SK-N-SH treated with all-trans-retinoic acid at 6 μM for 48 hours (cell line): ENCODE results near the gene JARID2.

ENCODE experiments used
- ATAC-seq: fragments of 200-7000 bp; cut with Tn5 transposase; 3 replicates; pipeline ENCODE4 v1.9.1; 2020; ENCODE audit warnings: mild to moderate bottlenecking, moderate library complexity
- ARNTL ChIP-seq: fragments of 450-650 bp; formaldehyde crosslinking; IDR thresholded peaks from 2 replicates; pipeline ENCODE4 v1.5.0; 2020; ENCODE audit warnings: low read depth, mild to moderate bottlenecking, moderate library complexity, borderline replicate concordance
- BACH2 ChIP-seq: fragments of 250-450 bp; sonication (Bioruptor Pico); IDR thresholded peaks from 2 replicates; pipeline ENCODE4 v1.9.0; 2021; ENCODE audit warnings: mild to moderate bottlenecking, borderline replicate concordance
- CSDC2 ChIP-seq: fragments of 250-450 bp; sonication (Bioruptor Pico); IDR thresholded peaks from 2 replicates; pipeline ENCODE4 v1.5.0; 2020; ENCODE audit warnings: mild to moderate bottlenecking, moderate library complexity
- GLIS3 ChIP-seq: fragments of 250-450 bp; sonication (Bioruptor Pico); IDR thresholded peaks from 2 replicates; pipeline ENCODE4 v1.5.0; 2020; ENCODE audit warnings: mild to moderate bottlenecking, moderate library complexity
- OSR1 ChIP-seq: fragments of 250-450 bp; sonication (Bioruptor Pico); IDR thresholded peaks from 2 replicates; pipeline ENCODE4 v1.8.0; 2022; ENCODE audit warnings: moderate library complexity, mild to moderate bottlenecking, inconsistent platforms
- POU6F1 ChIP-seq: fragments of 250-450 bp; sonication (Bioruptor Pico); IDR thresholded peaks from 2 replicates; pipeline ENCODE4 v1.8.0; 2021; ENCODE audit warnings: low read depth, mild to moderate bottlenecking, moderate library complexity, borderline replicate concordance
- PPARA ChIP-seq: fragments of 250-450 bp; sonication (Bioruptor Pico); IDR thresholded peaks from 2 replicates; pipeline ENCODE4 v1.5.0; 2020; ENCODE audit warnings: mild to moderate bottlenecking, borderline replicate concordance
- RARB ChIP-seq: fragments of 250-450 bp; sonication (Bioruptor Pico); IDR thresholded peaks from 2 replicates; pipeline ENCODE4 v1.8.0; 2021; ENCODE audit warnings: mild to moderate bottlenecking, moderate library complexity
- SNAI2 ChIP-seq: fragments of 250-450 bp; sonication (Bioruptor Pico); IDR thresholded peaks from 2 replicates; pipeline ENCODE4 v1.5.0; 2020; ENCODE audit warnings: mild to moderate bottlenecking, moderate library complexity
- TOX ChIP-seq: fragments of 250-450 bp; sonication (Bioruptor Pico); IDR thresholded peaks from 2 replicates; pipeline ENCODE4 v1.8.0; 2021; ENCODE audit warnings: mild to moderate bottlenecking, moderate library complexity, borderline replicate concordance
- TSHZ2 ChIP-seq: fragments of 250-450 bp; sonication (Bioruptor Pico); IDR thresholded peaks from 2 replicates; pipeline ENCODE4 v1.5.0; 2020; ENCODE audit warnings: mild to moderate bottlenecking, moderate library complexity
- ZC3H10 ChIP-seq: fragments of 250-450 bp; sonication (Bioruptor Pico); IDR thresholded peaks from 2 replicates; pipeline ENCODE4 v1.5.1; 2021; ENCODE audit warnings: mild to moderate bottlenecking, moderate library complexity
- ZFP3 ChIP-seq: fragments of 250-450 bp; sonication (Bioruptor Pico); IDR thresholded peaks from 2 replicates; pipeline ENCODE4 v1.5.0; 2020; ENCODE audit warnings: mild to moderate bottlenecking, moderate library complexity
- ZFP30 ChIP-seq: fragments of 450-650 bp; formaldehyde crosslinking; IDR thresholded peaks from 2 replicates; pipeline ENCODE4 v1.5.0; 2022; ENCODE audit warnings: mild to moderate bottlenecking, moderate library complexity
- ZNF565 ChIP-seq: fragments of 450-650 bp; formaldehyde crosslinking; conservative IDR thresholded peaks from 2 replicates; pipeline ENCODE4 v1.5.0; 2020; ENCODE audit warnings: low read depth, mild to moderate bottlenecking, moderate library complexity
- ZNF70 ChIP-seq: fragments of 450-650 bp; formaldehyde crosslinking; IDR thresholded peaks from 2 replicates; pipeline ENCODE4 v1.5.0; 2020; ENCODE audit warnings: mild to moderate bottlenecking, moderate library complexity
- ZNF8 ChIP-seq: fragments of 450-650 bp; formaldehyde crosslinking; IDR thresholded peaks from 2 replicates; pipeline ENCODE4 v1.5.0; 2020; ENCODE audit warnings: mild to moderate bottlenecking, moderate library complexity
- TF ChIP-seq, protein P1 (sequence below): fragments of 250-450 bp; sonication (Bioruptor Pico); IDR thresholded peaks from 2 replicates; pipeline ENCODE4 v1.8.0; 2020; ENCODE audit warnings: mild to moderate bottlenecking, moderate library complexity, borderline replicate concordance
- TF ChIP-seq, protein P2 (sequence below): fragments of 250-450 bp; sonication (Bioruptor Pico); IDR thresholded peaks from 2 replicates; pipeline ENCODE4 v1.5.1; 2020; ENCODE audit warnings: low read depth, mild to moderate bottlenecking, moderate library complexity

The JARID2 gene

DNA sequence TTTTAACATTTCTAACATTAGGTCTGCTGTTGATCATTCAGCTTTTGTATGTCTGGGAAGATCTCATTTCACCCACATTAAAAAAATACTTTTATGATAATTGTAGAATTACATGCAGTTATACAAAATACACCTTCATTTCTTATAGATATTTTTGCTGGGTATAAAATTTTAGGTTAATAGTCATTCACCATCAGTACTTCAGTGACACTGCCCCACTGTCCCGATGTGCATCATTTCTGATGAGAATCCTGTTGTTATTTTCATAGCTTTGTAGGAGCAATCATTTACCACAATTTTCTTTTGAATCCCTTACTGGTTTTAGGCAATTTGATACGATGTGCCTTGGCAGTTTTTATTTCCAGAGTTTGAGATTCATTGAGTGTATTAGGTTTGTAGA, 173.6 kb downstream of the JARID2 start:
- TF ChIP-seq CSDC2 (no peak), RARB (CRISPR knock-in tag) (no peak), TOX (CRISPR knock-in tag) (no peak), ARNTL (no peak), SNAI2 (CRISPR knock-in tag) (no peak), ZNF70 (CRISPR knock-in tag) (no peak), OSR1 (CRISPR knock-in tag) (no peak), ZFP30 (CRISPR knock-in tag) (no peak), GLIS3 (no peak), ZC3H10 (CRISPR knock-in tag) (no peak), POU6F1 (CRISPR knock-in tag) (no peak), ZNF565 (CRISPR knock-in tag) (no peak), ZNF8 (CRISPR knock-in tag) (no peak), ZFP3 (CRISPR knock-in tag) (no peak), PPARA (CRISPR knock-in tag) (no peak), TSHZ2 (CRISPR knock-in tag) (no peak)
- TF ChIP-seq, protein P1, sequence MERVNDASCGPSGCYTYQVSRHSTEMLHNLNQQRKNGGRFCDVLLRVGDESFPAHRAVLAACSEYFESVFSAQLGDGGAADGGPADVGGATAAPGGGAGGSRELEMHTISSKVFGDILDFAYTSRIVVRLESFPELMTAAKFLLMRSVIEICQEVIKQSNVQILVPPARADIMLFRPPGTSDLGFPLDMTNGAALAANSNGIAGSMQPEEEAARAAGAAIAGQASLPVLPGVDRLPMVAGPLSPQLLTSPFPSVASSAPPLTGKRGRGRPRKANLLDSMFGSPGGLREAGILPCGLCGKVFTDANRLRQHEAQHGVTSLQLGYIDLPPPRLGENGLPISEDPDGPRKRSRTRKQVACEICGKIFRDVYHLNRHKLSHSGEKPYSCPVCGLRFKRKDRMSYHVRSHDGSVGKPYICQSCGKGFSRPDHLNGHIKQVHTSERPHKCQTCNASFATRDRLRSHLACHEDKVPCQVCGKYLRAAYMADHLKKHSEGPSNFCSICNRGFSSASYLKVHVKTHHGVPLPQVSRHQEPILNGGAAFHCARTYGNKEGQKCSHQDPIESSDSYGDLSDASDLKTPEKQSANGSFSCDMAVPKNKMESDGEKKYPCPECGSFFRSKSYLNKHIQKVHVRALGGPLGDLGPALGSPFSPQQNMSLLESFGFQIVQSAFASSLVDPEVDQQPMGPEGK (CRISPR knock-in tag), result no peak
- TF ChIP-seq, protein P2, sequence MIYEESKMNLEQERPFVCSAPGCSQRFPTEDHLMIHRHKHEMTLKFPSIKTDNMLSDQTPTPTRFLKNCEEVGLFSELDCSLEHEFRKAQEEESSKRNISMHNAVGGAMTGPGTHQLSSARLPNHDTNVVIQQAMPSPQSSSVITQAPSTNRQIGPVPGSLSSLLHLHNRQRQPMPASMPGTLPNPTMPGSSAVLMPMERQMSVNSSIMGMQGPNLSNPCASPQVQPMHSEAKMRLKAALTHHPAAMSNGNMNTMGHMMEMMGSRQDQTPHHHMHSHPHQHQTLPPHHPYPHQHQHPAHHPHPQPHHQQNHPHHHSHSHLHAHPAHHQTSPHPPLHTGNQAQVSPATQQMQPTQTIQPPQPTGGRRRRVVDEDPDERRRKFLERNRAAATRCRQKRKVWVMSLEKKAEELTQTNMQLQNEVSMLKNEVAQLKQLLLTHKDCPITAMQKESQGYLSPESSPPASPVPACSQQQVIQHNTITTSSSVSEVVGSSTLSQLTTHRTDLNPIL (CRISPR knock-in tag), result no peak
- no peak for ATAC-seq

DNA sequence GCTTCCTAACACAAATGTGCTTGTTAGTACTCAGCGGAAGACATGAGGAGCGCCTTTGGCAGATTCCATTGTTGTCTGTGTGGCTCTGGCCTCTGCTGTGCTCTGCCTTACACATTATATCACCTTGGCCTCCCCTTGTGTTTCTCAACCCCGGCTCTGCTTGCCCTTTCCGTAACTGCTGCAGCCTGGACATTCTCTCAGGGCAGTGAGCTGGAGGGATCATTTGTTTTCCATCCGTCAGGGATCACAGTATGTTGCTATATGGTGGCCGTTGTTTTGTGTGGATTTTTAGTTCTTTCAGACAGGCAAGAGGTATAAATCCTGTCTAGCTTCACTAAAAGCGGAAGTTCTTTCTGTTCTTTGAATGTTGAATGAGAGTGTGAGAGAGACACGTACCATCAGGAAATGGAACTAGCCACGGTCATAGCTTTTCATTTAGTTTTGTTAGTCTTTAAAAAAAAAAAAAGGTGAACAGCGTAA, 175.1 kb downstream of the JARID2 start:
- ATAC-seq, result no peak
- TF ChIP-seq TSHZ2 (CRISPR knock-in tag) (no peak), CSDC2 (no peak), BACH2 (CRISPR knock-in tag) (no peak), POU6F1 (CRISPR knock-in tag) (no peak)
